ENCODE results near the gene LEKR1.
"Not testable (repeated sequence)": the region's sequence is repeated elsewhere in the genome, so short reads cannot be mapped to it uniquely, and the experiment has no call there.

Gene LEKR1

DNA sequence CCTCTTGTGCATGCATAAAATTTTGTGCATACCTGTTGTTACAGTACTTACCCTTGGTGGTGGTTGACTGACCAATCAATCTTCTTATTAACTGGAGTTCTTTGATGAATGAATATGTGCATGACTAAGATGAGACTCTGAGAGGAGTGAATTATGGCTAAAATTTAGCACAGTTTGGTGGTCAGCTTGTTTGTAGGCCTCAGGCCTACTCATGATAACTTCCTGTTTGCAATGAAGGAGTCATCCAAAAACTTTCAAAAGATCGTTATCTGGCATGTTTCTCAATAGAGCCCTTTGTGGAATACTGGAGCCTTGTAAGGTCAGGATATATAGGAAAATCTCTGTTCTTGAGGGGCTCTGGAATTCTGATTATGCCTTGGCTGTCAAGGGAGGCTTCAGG is 66.5 kb downstream of the LEKR1 start:
- Histone ChIP-seq H3F3A (ENCODE audit: insufficient read depth, low read length) (no peaks in the 10 kb centered on the region), H3K4me3 (ENCODE audit: low read length) (no peak overlapping the region), H3K9ac (ENCODE audit: low read length) (no peak overlapping the region), H3K4me1 (ENCODE audit: low read length) (no peaks in the 10 kb centered on the region), H3K9me2 (replicated peaks; ENCODE audit: insufficient read depth, low read length) (no peaks in the 10 kb centered on the region), H3K9me3 (replicated peaks; ENCODE audit: insufficient read depth, low read length) (no peaks in the 10 kb centered on the region), H3K27ac (ENCODE audit: low read length) (no peak overlapping the region), H2AFZ (ENCODE audit: low read length) (no peak overlapping the region), H3K27me3 (replicated peaks; ENCODE audit: insufficient read depth, low read length) (no peaks in the 10 kb centered on the region), H4K20me1 (ENCODE audit: insufficient read depth, low read length) (no peaks in the 10 kb centered on the region), H3K79me2 (ENCODE audit: low read length) (no peaks in the 10 kb centered on the region), H3K4me2 (ENCODE audit: low read depth, low read length) (no peak overlapping the region), H3K36me3 (replicated peaks; ENCODE audit: insufficient read depth, low read length) (no peaks in the 10 kb centered on the region)
- no peak for TF ChIP-seq EZH2 (optimal IDR thresholded peaks at IDR 0.05; ENCODE audit: low read depth, low read length)
- TF ChIP-seq EZH2phosphoT487 (IDR thresholded peaks at IDR 0.05; ENCODE audit: low read length), result no peak
- TF ChIP-seq, protein P1, sequence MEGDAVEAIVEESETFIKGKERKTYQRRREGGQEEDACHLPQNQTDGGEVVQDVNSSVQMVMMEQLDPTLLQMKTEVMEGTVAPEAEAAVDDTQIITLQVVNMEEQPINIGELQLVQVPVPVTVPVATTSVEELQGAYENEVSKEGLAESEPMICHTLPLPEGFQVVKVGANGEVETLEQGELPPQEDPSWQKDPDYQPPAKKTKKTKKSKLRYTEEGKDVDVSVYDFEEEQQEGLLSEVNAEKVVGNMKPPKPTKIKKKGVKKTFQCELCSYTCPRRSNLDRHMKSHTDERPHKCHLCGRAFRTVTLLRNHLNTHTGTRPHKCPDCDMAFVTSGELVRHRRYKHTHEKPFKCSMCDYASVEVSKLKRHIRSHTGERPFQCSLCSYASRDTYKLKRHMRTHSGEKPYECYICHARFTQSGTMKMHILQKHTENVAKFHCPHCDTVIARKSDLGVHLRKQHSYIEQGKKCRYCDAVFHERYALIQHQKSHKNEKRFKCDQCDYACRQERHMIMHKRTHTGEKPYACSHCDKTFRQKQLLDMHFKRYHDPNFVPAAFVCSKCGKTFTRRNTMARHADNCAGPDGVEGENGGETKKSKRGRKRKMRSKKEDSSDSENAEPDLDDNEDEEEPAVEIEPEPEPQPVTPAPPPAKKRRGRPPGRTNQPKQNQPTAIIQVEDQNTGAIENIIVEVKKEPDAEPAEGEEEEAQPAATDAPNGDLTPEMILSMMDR (IDR thresholded peaks at IDR 0.05; ENCODE audit: low read length), result no peak
- no peak for DNase-seq

DNA sequence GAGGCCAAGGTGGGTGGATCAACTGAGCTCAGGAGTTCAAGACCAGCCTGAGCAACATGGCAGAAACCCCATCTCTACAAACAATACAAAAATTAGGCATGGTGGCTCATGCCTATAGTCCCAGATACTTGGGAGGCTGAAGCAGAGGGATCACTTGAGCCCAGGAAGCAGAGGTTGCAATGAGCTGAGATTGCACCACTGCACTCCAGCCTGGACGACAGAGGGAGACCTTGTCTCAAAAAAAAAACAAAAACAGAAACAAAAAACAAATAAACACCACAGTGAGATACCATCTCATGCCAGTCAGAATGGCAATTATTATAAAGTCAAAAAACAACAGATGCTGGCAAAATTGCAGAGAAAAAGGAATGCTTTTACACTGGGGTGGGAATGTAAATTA is 69.2 kb downstream of the LEKR1 start:
- H3K4me3 ChIP-seq (ENCODE audit: low read length); H3K79me2 ChIP-seq (ENCODE audit: low read length); H3K4me1 ChIP-seq (ENCODE audit: low read length); H3K27me3 ChIP-seq (replicated peaks; ENCODE audit: insufficient read depth, low read length); H3K9ac ChIP-seq (ENCODE audit: low read length); H3K9me2 ChIP-seq (replicated peaks; ENCODE audit: insufficient read depth, low read length); H4K20me1 ChIP-seq (ENCODE audit: insufficient read depth, low read length); H3F3A ChIP-seq (ENCODE audit: insufficient read depth, low read length); H2AFZ ChIP-seq (ENCODE audit: low read length); H3K4me2 ChIP-seq (ENCODE audit: low read depth, low read length); H3K36me3 ChIP-seq (replicated peaks; ENCODE audit: insufficient read depth, low read length); DNase-seq; H3K9me3 ChIP-seq (replicated peaks; ENCODE audit: insufficient read depth, low read length); H3K27ac ChIP-seq (ENCODE audit: low read length): not testable (repeated sequence)
- TF ChIP-seq, protein P1 (IDR thresholded peaks at IDR 0.05; ENCODE audit: low read length), result peak; percentile 38

DNA sequence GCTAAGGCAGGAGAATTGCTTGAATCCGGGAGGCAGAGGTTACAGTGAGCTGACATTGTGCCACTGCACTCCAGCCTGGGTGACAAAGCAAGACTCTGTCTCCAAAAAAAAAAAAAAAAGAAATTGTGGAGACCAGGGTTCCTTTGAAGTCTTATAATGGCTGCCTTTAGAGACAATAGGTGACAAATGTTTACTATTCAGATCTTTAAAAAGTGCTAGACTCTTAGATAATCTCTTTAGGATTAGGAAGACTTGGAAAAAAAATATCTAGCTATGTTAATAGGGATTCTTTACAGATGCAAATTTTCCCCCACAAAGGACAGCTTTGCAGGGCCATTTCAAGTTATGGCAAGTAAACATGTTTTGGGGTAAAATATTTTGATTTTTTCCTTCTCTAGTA is 71.7 kb downstream of the LEKR1 start:
- not testable (repeated sequence) for H3K4me1 ChIP-seq (ENCODE audit: low read length); H3K27ac ChIP-seq (ENCODE audit: low read length); H3K4me3 ChIP-seq (ENCODE audit: low read length); H3F3A ChIP-seq (ENCODE audit: insufficient read depth, low read length); H4K20me1 ChIP-seq (ENCODE audit: insufficient read depth, low read length); H3K9ac ChIP-seq (ENCODE audit: low read length); H3K4me2 ChIP-seq (ENCODE audit: low read depth, low read length); H3K27me3 ChIP-seq (replicated peaks; ENCODE audit: insufficient read depth, low read length); H2AFZ ChIP-seq (ENCODE audit: low read length); DNase-seq; H3K9me3 ChIP-seq (replicated peaks; ENCODE audit: insufficient read depth, low read length); H3K9me2 ChIP-seq (replicated peaks; ENCODE audit: insufficient read depth, low read length); H3K79me2 ChIP-seq (ENCODE audit: low read length); H3K36me3 ChIP-seq (replicated peaks; ENCODE audit: insufficient read depth, low read length)

DNA sequence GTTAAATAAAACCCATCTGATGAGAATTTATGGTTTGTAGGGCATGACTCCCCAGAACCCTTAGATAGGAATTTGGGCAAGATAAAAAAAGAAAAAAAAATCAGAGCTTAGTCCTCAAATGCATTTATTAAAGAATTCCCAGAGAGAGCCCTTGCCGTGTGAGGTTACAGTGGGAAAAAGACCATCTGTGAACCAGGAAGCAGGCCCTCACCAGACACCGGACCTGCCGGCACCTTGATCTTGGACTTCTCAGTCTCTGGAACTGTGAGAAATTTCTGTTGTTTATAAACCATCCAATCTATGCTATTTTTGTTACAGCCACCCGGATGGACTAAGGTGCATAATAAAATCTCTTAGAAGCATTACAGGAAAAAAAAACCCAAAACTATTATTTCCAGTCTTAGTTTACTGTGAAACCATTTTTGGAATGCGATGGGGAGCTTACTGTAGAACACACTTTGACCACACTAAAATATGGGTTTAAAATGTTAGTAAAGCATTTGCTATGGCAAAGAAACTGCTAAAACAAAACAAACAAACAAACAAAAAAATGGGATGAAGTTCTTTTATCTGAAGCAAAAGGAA is 72.2 kb downstream of the LEKR1 start:
- no peaks in the 10 kb centered on the region for H4K20me1 ChIP-seq (ENCODE audit: insufficient read depth, low read length)
- no peaks in the 10 kb centered on the region for H3F3A ChIP-seq (ENCODE audit: insufficient read depth, low read length)
- DNase-seq, result no peak
- no peak overlapping the region for H3K4me2 ChIP-seq (ENCODE audit: low read depth, low read length)
- no peak overlapping the region for H2AFZ ChIP-seq (ENCODE audit: low read length)
- H3K79me2 ChIP-seq (ENCODE audit: low read length), result no peaks in the 10 kb centered on the region
- H3K27ac ChIP-seq (ENCODE audit: low read length), result no peak overlapping the region
- H3K27me3 ChIP-seq (replicated peaks; ENCODE audit: insufficient read depth, low read length), result no peaks in the 10 kb centered on the region
- no peaks in the 10 kb centered on the region for H3K9me3 ChIP-seq (replicated peaks; ENCODE audit: insufficient read depth, low read length)
- TF ChIP-seq, protein P1 (IDR thresholded peaks at IDR 0.05; ENCODE audit: low read length), result no peak
- no peak for TF ChIP-seq EZH2 (optimal IDR thresholded peaks at IDR 0.05; ENCODE audit: low read depth, low read length)
- TF ChIP-seq EZH2phosphoT487 (IDR thresholded peaks at IDR 0.05; ENCODE audit: low read length), result no peak
- H3K4me3 ChIP-seq (ENCODE audit: low read length), result no peak overlapping the region
- no peak overlapping the region for H3K9ac ChIP-seq (ENCODE audit: low read length)
- no peaks in the 10 kb centered on the region for H3K9me2 ChIP-seq (replicated peaks; ENCODE audit: insufficient read depth, low read length)
- no peaks in the 10 kb centered on the region for H3K36me3 ChIP-seq (replicated peaks; ENCODE audit: insufficient read depth, low read length)
- no peaks in the 10 kb centered on the region for H3K4me1 ChIP-seq (ENCODE audit: low read length)
